Tibial nerve (tissue), 4 donors: ENCODE measurements around the gene PTBP1. TPM values are rescaled to one million over a fixed set of nuclear protein-coding genes. Genes with fewer than 3 reads are reported as not detected.
A peak's percentile ranks its signal among the peaks of the same experiment; 100 is the strongest.
"Not testable (repeated sequence)": the region's sequence is repeated elsewhere in the genome, so short reads cannot be mapped to it uniquely, and the experiment has no call there.

ENCODE experiments used
- DNase-seq, 2 donors: peaks; one replicate each; pipeline ENCODE4 v3.0.0-alpha.2; 2019; ENCODE audit warnings: low spot score in 2 of 2
- H3K27ac ChIP-seq, 4 donors: fragments of 200-600 bp; sonication (generic) in 3 of 4; one replicate each; pipeline ENCODE4 v1.5.1; 2017 to 2019; ENCODE audit warnings: mild to moderate bottlenecking in 1 of 4
- H3K27me3 ChIP-seq, 2 donors: fragments of 200-600 bp; sonication (generic) in 1 of 2; one replicate each; pipeline versions ENCODE4 v1.5.1 to v1.6.0; 2017 to 2019
- H3K36me3 ChIP-seq, 3 donors: fragments of 200-600 bp; sonication (generic); one replicate each; pipeline ENCODE4 v1.5.1; 2018 to 2019
- H3K4me1 ChIP-seq, 4 donors: fragments of 200-600 bp; sonication (generic) in 3 of 4; one replicate each; pipeline ENCODE4 v1.5.1; 2017 to 2019
- H3K4me3 ChIP-seq, 4 donors: fragments of 200-600 bp; sonication (generic) in 3 of 4; one replicate each; pipeline ENCODE4 v1.5.1; 2017 to 2019; ENCODE audit warnings: mild to moderate bottlenecking in 1 of 4, moderate library complexity in 1 of 4
- H3K9me3 ChIP-seq, 4 donors: fragments of 200-600 bp; sonication (generic) in 3 of 4; one replicate each; pipeline ENCODE4 v1.5.1; 2017 to 2019
- EP300 ChIP-seq, 2 donors: sonication (generic); formaldehyde crosslinking; IDR thresholded peaks; one replicate each; pipeline ENCODE4 v1.6.1; 2017; ENCODE audit warnings: antibody characterized with exemption in 2 of 2, mild to moderate bottlenecking in 1 of 2
- POLR2A ChIP-seq, 2 donors: fragments of 450-650 bp; IDR thresholded peaks; one replicate each; pipeline ENCODE4 v1.6.1; 2017; ENCODE audit warnings: antibody characterized with exemption in 2 of 2, mild to moderate bottlenecking in 2 of 2, moderate library complexity in 2 of 2
- WGBS, 2 donors: methylation state at CpG; one replicate each; pipeline ENCODE4 v1.1.5; 2018; 5-methylcytosine and 5-hydroxymethylcytosine counted together
- total RNA-seq, 4 donors: library from RNA; depleted of rRNA; stranded (reverse); fragments of >200 nt; gene quantifications; one replicate each; pipeline ENCODE4 v1.1.0, GENCODE V29; 2016
- TF ChIP-seq, protein P1 (sequence below), 5 experiments: fragments of 200-600 bp in 3 of 5; fragments of 450-650 bp in 2 of 5; sonication (generic) in 3 of 5; IDR thresholded peaks; one replicate each; pipeline ENCODE4 v1.5.1; 2016 to 2019; ENCODE audit warnings: antibody characterized with exemption in 5 of 5, mild to moderate bottlenecking in 3 of 5, moderate library complexity in 2 of 5

Gene PTBP1
- total RNA-seq, 4 donors from 2014 or later = 118 to 205 (median 141) TPM

- WGBS, 2 donors = 39 to 46% methylated on average over 12 of the region's 12 CpGs
- Histone ChIP-seq H3K27me3 (peaks cover 4 to 79% of the 10 kb centered on the region in 2 donors), H3K4me1 (peaks cover 0 to 53% (median 8%) of the 10 kb centered on the region in 4 donors), H3K36me3 (no peaks in the 10 kb centered on the region), H3K27ac (peak overlapping the region in 3 of 4 donors; percentile 2 to 50 (median 12)), H3K9me3 (no peaks in the 10 kb centered on the region), H3K4me3 (no peak overlapping the region)
- no peak for DNase-seq
- TF ChIP-seq EP300 (IDR thresholded peaks at IDR 0.05) (no peak), POLR2A (IDR thresholded peaks at IDR 0.05) (no peak)
- TF ChIP-seq, protein P1, sequence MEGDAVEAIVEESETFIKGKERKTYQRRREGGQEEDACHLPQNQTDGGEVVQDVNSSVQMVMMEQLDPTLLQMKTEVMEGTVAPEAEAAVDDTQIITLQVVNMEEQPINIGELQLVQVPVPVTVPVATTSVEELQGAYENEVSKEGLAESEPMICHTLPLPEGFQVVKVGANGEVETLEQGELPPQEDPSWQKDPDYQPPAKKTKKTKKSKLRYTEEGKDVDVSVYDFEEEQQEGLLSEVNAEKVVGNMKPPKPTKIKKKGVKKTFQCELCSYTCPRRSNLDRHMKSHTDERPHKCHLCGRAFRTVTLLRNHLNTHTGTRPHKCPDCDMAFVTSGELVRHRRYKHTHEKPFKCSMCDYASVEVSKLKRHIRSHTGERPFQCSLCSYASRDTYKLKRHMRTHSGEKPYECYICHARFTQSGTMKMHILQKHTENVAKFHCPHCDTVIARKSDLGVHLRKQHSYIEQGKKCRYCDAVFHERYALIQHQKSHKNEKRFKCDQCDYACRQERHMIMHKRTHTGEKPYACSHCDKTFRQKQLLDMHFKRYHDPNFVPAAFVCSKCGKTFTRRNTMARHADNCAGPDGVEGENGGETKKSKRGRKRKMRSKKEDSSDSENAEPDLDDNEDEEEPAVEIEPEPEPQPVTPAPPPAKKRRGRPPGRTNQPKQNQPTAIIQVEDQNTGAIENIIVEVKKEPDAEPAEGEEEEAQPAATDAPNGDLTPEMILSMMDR (IDR thresholded peaks at IDR 0.05) = no peak
These were observed 51.2 kb downstream of the PTBP1 start for GRCh38 chr19:848386-848921.

GRCh38 chr19:849195-849594 lies 51.9 kb downstream of the PTBP1 start:
- H3K27me3 ChIP-seq = peaks cover 0 to 78% of the 10 kb centered on the region in 2 donors
- H3K4me3 ChIP-seq, H3K9me3 ChIP-seq, DNase-seq, H3K27ac ChIP-seq, H3K36me3 ChIP-seq: not testable (repeated sequence)
- peaks cover 0 to 47% (median 3%) of the 10 kb centered on the region in 4 donors for H3K4me1 ChIP-seq
- 76 to 77% methylated on average over 8 of the region's 8 CpGs for WGBS, 2 donors

- TF ChIP-seq EP300 (IDR thresholded peaks at IDR 0.05) = peak in 1 of 2 donors; percentile 93
- no peak for TF ChIP-seq POLR2A (IDR thresholded peaks at IDR 0.05)
- 28 to 54% methylated on average over 9 to 16 of the region's 28 CpGs for WGBS, 2 donors
- H3K4me1 ChIP-seq = peaks cover 0 to 47% (median 3%) of the 10 kb centered on the region in 4 donors
- no peaks in the 10 kb centered on the region for H3K9me3 ChIP-seq
- peak; percentile 83 to 94 for DNase-seq
- H3K27ac ChIP-seq = peak overlapping the region; percentile 44 to 88 (median 66)
- peaks cover 0 to 77% of the 10 kb centered on the region in 2 donors for H3K27me3 ChIP-seq
- no peaks in the 10 kb centered on the region for H3K36me3 ChIP-seq
- peak overlapping the region in 1 of 4 donors; percentile 33 for H3K4me3 ChIP-seq
These were observed 53.1 kb downstream of the PTBP1 start for GRCh38 chr19:850221-850978.

DNA sequence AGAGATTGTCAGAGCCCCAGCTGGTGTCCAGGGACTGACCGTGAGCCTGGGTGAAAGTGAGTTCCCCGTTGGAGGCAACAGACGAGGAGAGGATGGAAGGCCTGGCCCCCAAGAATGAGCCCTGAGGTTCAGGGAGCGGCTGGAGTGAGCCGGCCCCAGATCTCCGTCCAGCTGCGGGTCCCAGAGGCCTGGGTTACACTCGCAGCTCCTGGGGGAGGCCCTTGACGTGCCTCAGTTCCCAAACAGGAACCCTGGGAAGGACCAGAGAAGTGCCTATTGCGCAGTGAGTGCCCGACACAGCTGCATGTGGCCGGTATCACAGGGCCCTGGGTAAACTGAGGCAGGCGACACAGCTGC lies 53.7 kb downstream of the PTBP1 start:
- Histone ChIP-seq H3K4me3 (peak overlapping the region in 1 of 4 donors; percentile 33), H3K27me3 (peaks cover 0 to 77% of the 10 kb centered on the region in 2 donors), H3K36me3 (no peaks in the 10 kb centered on the region), H3K9me3 (no peaks in the 10 kb centered on the region), H3K4me1 (peaks cover 0 to 47% (median 3%) of the 10 kb centered on the region in 4 donors), H3K27ac (peak overlapping the region; percentile 44 to 88 (median 66))
- no peak for DNase-seq
- WGBS, 2 donors = 39 to 57% methylated on average over 9 to 12 of the region's 13 CpGs
- TF ChIP-seq, protein P1 (IDR thresholded peaks at IDR 0.05) = no peak
- no peak for TF ChIP-seq EP300 (IDR thresholded peaks at IDR 0.05)
- no peak for TF ChIP-seq POLR2A (IDR thresholded peaks at IDR 0.05)

DNA sequence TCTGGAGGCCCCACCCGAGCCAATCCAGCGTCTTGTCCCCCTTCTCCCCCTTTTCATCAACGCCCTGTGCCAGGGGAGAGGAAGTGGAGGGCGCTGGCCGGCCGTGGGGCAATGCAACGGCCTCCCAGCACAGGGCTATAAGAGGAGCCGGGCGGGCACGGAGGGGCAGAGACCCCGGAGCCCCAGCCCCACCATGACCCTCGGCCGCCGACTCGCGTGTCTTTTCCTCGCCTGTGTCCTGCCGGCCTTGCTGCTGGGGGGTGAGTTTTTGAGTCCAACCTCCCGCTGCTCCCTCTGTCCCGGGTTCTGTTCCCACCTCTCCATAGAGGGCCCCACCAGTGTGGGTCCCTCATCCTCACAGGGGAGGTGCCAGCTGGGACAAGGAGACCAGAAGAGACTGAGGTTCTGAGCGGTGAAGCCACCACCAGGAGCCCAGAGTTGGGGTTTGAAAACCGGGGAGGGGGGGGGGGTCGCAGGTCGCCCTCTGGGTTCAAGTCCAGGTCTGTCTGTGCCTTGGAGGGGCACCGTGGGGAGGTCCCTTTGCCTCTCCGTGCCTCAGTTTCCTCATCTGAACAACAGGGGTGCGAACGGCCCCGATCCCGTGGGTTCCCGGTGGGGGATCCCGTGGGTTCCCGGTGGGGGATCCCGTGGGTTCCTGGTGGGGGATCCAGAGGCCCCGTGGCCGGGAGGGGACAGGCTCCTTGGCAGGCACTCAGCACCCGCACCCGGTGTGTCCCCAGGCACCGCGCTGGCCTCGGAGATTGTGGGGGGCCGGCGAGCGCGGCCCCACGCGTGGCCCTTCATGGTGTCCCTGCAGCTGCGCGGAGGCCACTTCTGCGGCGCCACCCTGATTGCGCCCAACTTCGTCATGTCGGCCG lies 55.1 kb downstream of the PTBP1 start, which contains the start of gene ELANE:
ELANE (plus strand) TSS at position 168 of the 878 bp plus-strand sequence; CDS start at position 194, 26 bp downstream.
- H3K9me3 ChIP-seq = no peaks in the 10 kb centered on the region
- H3K36me3 ChIP-seq = no peaks in the 10 kb centered on the region
- H3K4me1 ChIP-seq = peaks cover 0 to 46% (median 3%) of the 10 kb centered on the region in 4 donors
- DNase-seq = no peak
- H3K27me3 ChIP-seq = peaks cover 0 to 71% of the 10 kb centered on the region in 2 donors
- H3K4me3 ChIP-seq = no peak within 1 kb of the TSS
- TF ChIP-seq, protein P1 (IDR thresholded peaks at IDR 0.05) = no peak
- TF ChIP-seq POLR2A (IDR thresholded peaks at IDR 0.05) = no peak
- no peak for TF ChIP-seq EP300 (IDR thresholded peaks at IDR 0.05)
- H3K27ac ChIP-seq = peak within 1 kb of the TSS in 2 of 4 donors; percentile 58 to 88
- 64 to 67% methylated on average over 25 to 46 of the region's 55 CpGs for WGBS, 2 donors
